ENCODE measurements around the gene BYSL.

- TF ChIP-seq CTCF (IDR thresholded peaks at IDR 0.05; ENCODE audit: low read depth, low read length, missing input control) (no peak), GABPA (IDR thresholded peaks at IDR 0.05 in 1 of 2, conservative IDR thresholded peaks at IDR 0.05 in 1 of 2) (no peak), MAX (IDR thresholded peaks at IDR 0.05) (no peak), TAF1 (conservative IDR thresholded peaks at IDR 0.05) (no peak), FOXA1 (IDR thresholded peaks at IDR 0.05) (no peak), YY1 (IDR thresholded peaks at IDR 0.05) (no peak), ZBTB33 (IDR thresholded peaks at IDR 0.05) (no peak), HNF4A (conservative IDR thresholded peaks at IDR 0.05) (no peak), JUND (IDR thresholded peaks at IDR 0.05) (no peak), RAD21 (IDR thresholded peaks at IDR 0.05) (no peak), SP1 (IDR thresholded peaks at IDR 0.05) (no peak)
- TF ChIP-seq, protein P1, sequence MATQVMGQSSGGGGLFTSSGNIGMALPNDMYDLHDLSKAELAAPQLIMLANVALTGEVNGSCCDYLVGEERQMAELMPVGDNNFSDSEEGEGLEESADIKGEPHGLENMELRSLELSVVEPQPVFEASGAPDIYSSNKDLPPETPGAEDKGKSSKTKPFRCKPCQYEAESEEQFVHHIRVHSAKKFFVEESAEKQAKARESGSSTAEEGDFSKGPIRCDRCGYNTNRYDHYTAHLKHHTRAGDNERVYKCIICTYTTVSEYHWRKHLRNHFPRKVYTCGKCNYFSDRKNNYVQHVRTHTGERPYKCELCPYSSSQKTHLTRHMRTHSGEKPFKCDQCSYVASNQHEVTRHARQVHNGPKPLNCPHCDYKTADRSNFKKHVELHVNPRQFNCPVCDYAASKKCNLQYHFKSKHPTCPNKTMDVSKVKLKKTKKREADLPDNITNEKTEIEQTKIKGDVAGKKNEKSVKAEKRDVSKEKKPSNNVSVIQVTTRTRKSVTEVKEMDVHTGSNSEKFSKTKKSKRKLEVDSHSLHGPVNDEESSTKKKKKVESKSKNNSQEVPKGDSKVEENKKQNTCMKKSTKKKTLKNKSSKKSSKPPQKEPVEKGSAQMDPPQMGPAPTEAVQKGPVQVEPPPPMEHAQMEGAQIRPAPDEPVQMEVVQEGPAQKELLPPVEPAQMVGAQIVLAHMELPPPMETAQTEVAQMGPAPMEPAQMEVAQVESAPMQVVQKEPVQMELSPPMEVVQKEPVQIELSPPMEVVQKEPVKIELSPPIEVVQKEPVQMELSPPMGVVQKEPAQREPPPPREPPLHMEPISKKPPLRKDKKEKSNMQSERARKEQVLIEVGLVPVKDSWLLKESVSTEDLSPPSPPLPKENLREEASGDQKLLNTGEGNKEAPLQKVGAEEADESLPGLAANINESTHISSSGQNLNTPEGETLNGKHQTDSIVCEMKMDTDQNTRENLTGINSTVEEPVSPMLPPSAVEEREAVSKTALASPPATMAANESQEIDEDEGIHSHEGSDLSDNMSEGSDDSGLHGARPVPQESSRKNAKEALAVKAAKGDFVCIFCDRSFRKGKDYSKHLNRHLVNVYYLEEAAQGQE (IDR thresholded peaks at IDR 0.05) = no peak
- TF ChIP-seq, protein P2, sequence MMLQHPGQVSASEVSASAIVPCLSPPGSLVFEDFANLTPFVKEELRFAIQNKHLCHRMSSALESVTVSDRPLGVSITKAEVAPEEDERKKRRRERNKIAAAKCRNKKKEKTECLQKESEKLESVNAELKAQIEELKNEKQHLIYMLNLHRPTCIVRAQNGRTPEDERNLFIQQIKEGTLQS (IDR thresholded peaks at IDR 0.05) = no peak
These were observed 18.8 kb downstream of the BYSL start for GRCh38 chr6:41939848-41940758.

Measured in liver (tissue), 3 donors.